Measurements from ENCODE around the gene CACNA2D3.
"Not testable (repeated sequence)": the region's sequence is repeated elsewhere in the genome, so short reads cannot be mapped to it uniquely, and the experiment has no call there.

Gene CACNA2D3

GRCh38 chr3:54631516-54632325 lies 509.4 kb downstream of the CACNA2D3 start:
- no peak for DNase-seq (ENCODE audit: low read depth in 2 of 2)

DNA sequence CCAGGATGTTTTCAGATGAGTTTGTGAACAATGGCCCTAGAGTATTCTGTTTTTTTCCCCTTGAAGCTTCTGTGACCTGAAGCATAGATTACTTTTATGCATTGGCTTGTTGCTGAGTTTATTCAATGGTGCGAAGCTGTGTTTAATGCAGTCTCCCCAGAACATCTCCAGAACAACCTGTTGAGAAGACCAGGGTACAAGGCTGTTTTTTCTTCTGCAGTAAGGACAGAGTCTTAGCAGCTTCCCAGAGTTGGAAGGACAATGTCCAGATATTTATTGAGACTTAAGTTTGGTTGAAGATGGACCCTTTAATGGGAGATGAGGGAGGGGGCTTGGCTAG lies 509.9 kb downstream of the CACNA2D3 start:
- DNase-seq (ENCODE audit: low read depth in 2 of 2): no peak

GRCh38 chr3:54632834-54633233 lies 510.5 kb downstream of the CACNA2D3 start:
- DNase-seq (ENCODE audit: low read depth in 2 of 2): no peak

DNA sequence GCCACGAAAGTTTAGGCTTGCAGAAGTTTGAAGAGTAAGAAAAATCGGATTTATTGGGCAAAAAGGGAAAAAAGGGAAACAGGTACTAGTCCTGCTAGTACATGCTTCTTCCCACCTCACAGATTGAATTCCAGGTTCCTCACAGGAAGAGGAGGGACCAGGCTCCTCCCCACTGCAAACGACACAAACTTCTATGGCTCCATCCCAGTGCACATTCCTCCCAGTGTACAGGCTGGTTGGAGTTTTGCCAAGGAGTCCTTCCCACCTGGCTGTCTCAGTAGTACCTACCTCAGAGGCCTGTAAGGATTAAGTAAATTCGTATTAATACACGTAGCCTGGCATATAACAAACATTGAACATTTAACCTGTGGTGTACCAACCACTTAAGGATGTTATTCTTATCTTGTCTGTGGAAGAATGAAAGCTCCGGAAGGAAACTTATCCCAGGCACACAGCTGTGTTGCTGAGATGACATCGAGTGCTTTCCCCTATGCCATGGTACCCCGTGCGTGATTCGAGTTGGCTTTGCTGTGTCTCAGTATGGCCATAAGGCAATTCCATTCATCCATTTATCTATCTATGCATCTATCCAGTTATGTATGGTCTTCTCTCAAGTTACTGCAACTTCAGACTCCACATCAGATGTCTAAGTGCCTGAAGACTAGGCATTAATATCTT lies 511.2 kb downstream of the CACNA2D3 start:
- no peak for DNase-seq (ENCODE audit: low read depth in 2 of 2)

- no peak for DNase-seq (ENCODE audit: low read depth in 2 of 2)
These were observed 511.7 kb downstream of the CACNA2D3 start for GRCh38 chr3:54634122-54634469.

DNA sequence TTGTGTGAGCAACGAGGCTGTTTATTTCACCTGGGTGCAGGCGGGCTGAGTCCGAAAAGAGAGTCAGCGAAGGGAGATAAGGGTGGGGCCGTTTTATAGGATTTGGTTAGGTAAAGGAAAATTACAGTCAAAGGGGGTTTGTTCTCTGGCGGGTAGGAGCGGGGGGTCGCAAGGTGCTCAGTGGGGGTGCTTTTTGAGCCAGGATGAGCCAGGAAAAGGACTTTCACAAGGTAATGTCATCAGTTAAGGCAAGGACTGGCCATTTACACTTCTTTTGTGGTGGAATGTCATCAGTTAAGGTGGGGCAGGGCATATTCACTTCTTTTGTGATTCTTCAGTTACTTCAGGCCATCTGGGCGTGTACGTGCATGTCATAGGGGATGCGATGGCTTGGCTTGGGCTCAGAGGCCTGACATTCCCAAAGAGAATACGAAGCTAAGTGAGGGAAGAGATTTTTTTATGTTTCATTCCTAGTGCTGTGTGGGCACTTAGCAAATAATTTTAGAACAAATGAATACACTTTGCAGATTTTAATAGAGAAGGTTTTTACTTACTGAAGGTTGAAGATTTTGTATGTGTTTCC lies 517.5 kb downstream of the CACNA2D3 start:
- DNase-seq (ENCODE audit: low read depth in 2 of 2): not testable (repeated sequence)

DNA sequence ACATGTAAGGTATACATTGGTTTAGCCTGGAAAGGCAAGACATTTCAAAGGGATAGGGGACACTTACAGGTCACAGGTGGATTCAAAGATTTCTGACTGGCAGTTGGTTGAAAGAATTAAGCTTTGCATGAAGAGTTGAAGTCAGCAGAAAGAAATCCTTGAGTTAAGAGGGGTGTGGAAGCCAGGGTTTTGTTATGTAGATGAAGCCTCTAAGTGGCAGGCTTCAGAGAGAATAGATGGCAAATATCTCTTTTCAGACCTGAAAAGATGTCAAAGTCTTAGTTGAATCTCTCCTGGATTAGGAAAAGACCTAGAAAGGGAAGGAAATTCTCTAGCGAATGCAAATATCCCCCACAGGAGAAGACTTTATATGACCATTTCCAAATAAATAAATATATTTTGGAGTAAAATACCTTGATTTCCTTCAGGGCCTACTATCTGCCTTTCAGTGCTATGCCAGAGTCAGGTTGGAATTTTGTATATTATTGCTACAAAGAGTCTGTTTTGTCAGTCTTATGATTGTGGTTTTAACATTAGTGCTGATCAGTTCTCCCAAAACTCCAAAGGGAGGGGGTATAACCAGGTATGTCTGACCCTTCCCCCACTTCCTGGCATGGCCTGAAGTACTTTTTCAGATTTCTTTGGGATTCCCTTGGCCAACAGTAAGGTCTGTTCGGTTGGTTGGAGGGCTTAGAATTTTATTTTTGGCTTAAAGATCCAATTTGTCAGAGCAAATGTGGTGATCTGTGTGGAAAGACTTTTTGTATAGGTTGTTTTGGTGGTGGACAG lies 519.1 kb downstream of the CACNA2D3 start:
- DNase-seq (ENCODE audit: low read depth in 2 of 2): no peak

DNA sequence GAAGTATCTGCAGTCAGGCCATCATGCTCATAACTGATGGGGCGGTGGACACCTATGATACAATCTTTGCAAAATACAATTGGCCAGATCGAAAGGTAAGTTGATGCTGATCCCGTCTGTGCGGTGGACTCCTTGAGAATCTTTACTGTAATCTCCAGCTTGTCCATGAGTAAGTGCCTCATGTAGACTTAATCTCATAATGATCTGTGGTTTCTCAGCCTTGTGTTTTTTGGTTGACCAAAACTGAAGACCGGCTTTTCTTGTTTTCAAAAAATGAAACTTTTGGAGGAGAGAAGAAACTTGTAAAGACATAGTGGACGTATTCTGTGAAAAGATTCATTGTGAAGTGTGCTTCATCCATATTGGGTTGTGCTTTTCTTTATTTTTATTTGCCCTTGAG lies 519.8 kb downstream of the CACNA2D3 start:
- DNase-seq (ENCODE audit: low read depth in 2 of 2): no peak

- no peak for DNase-seq (ENCODE audit: low read depth in 2 of 2)
These were observed 525.4 kb downstream of the CACNA2D3 start for GRCh38 chr3:54647721-54648120.

DNA sequence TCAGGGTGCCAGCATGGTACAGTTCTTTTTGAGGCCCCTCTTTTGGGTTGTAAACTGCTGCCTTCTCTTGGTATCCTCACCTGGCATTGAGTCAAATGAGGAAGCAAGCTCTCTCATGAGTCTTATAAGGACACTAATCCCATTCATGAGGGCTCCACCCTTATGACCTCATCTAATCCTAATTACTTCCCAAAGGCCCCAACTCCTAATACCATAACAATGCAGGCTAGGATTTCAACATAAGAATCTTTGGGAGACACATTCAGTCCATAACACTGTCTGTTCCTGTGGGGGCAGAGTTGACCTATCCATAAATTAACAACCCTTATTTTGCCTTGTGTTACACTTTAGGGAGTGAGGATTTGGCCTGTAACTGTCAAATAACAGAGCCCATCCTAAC lies 527.2 kb downstream of the CACNA2D3 start:
- DNase-seq (ENCODE audit: low read depth in 2 of 2): no peak

- no peak for DNase-seq (ENCODE audit: low read depth in 2 of 2)
These were observed 531.3 kb downstream of the CACNA2D3 start for GRCh38 chr3:54653456-54654195.

GRCh38 chr3:54654776-54655175 lies 532.4 kb downstream of the CACNA2D3 start:
- no peak for DNase-seq (ENCODE audit: low read depth in 2 of 2)

GRCh38 chr3:54659347-54659746 lies 537.0 kb downstream of the CACNA2D3 start:
- DNase-seq (ENCODE audit: low read depth in 2 of 2): no peak

GRCh38 chr3:54660714-54661132 lies 538.4 kb downstream of the CACNA2D3 start:
- no peak for DNase-seq (ENCODE audit: low read depth in 2 of 2)

DNA sequence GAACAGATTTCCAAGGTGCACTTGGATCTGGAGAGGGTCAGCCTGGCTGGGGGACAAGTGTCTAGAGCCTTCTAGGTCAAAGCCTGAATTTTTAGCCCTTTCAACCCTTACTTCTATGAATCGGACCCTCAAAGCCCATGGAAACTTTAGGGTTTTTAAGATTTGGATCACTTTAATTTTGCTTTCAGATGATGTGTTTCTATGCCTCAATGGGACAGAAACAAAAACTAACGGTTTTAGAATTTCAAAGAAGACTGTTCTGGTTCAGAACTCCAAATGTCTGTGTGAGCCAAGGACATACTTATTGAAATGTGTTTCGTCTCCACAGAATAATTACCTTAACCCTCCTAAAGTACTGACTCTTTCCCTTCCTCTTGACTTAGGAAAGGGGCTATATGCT lies 538.8 kb downstream of the CACNA2D3 start:
- no peak for DNase-seq (ENCODE audit: low read depth in 2 of 2)

DNA sequence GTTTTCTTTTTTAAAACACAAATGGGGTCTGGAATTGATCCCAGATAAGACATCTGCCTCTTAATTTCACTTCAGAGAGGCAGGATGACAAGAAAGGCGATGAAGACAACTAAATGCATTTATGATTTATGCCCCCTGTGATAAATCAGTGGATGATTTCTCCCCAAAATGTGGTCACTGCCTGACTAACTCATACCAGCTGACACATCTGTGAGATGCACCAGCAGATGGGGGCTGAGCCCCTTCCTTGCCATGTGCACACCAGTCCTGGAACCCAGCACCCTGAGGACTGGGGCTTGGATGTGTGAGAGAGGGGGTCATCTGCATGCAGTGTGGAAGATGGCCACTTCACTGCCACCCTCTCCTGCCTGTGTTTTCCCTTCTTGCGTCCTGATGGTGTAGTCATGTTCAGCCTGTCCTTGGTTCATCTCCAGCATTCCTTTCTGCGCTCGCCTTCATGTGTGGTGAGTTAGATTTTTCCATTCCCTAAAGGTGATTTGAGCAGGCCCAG lies 541.2 kb downstream of the CACNA2D3 start:
- no peak for DNase-seq (ENCODE audit: low read depth in 2 of 2)

DNA sequence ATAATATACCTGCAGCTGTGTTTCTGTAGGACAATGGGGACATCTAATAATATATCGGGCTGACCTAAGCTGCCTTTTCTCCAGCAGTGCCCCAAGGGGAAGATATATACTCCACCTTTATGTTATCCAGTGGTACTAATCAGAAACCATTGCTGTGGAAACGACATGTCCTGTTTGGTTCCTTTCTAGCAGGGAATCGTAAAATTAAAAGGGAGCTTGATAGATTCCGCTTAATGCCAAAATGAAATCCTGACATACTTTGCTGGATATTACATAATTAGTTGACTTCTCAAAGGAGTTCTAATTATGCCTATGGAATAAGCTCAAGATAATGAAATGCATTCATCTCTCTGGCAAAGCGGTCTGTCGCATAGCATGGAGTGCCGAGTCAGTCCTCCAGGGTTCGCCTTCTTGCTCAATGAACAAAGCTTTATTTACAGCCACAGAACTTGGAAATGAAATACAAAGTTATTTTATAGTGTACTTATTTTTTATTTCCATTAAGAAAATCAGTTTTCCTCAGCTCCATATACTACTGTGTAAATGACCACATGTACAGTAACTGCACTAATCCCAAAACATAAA lies 542.8 kb downstream of the CACNA2D3 start:
- DNase-seq (ENCODE audit: low read depth in 2 of 2): no peak

GRCh38 chr3:54668236-54668635 lies 545.9 kb downstream of the CACNA2D3 start:
- no peak for DNase-seq (ENCODE audit: low read depth in 2 of 2)

- no peak for DNase-seq (ENCODE audit: low read depth in 2 of 2)
These were observed 548.0 kb downstream of the CACNA2D3 start for GRCh38 chr3:54670201-54671000.

- DNase-seq (ENCODE audit: low read depth in 2 of 2): no peak
These were observed 549.2 kb downstream of the CACNA2D3 start for GRCh38 chr3:54671511-54671910.
